ENCODE data around the gene FAT4.

GRCh38 chr4:125355791-125356190 lies 41.0 kb downstream of the FAT4 start:
- TF ChIP-seq POLR2AphosphoS5 (IDR thresholded peaks at IDR 0.05) = no peak
- no peak for TF ChIP-seq POLR2A (IDR thresholded peaks at IDR 0.05)
- TF ChIP-seq CTCF (IDR thresholded peaks at IDR 0.05) = no peak
- TF ChIP-seq EP300 (IDR thresholded peaks at IDR 0.05) = no peak
